GM18526 (cell line): ENCODE measurements around the gene UST.

Experiments
- POLR2A ChIP-seq: IDR thresholded peaks from 3 replicates; pipeline ENCODE4 v1.6.1; 2011; ENCODE audit not compliant: insufficient read length; ENCODE audit errors: extremely low read depth

Gene UST

DNA sequence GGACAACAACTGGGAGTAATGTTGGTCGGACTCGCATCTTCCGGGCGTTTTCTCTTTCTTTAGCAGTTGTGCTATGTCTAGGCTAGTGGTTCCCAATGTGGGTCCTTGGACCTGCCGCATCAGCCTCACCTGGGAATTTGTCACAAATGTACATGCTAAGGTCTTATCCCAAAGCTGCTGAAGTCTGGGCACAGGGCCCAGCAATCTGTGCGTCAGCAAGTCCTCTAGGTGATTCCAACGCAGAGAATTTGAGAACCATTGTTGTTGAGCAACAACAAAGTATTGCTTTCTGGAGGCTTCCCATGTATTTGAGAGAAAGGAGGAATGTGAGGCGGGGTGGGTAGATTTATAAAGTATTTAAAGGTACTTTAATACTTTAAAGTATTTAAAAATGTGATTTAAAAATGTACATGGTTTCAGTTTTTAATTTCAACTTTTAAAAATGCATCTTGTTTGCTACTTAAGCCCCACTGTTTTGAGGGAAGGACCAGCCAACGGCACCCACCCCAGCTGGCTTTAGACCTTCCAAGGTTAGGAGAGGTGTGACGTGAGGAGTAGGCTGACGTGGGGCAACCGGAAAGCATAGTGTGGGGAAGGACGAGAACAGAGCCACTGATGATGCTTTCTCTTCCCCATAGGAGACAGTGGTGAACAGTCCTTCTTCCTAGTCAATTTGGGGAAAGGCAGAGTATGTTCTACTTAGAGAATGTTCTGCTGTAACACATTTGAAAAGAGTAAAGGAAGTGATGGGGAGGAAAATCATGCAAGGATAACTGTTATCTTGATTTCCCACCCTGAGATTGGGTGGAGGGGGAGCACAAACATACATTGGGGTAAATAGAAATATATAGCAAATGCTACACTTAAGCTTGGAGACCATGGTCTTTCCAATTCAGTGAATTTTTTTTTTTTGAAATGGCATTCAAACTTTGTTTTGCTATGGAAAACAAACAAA is 4.3 kb downstream of the UST start:
- no peak for TF ChIP-seq POLR2A

DNA sequence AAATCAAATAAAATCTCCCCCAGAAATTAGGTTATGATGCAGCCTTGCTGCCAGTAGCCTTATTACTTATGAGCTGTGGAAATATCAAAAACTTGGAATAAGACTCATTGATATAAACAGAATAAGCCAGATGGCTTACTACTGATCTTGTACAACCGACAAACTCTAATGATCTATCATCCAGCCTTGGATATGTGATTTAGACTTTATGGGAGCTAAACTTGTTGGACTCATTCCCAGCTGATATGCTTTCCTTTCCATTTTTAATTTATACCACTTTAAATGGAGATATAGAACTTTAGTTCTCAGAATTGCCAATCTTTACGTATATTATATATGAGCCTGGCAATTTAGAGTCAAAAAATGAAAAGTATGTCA is 5.0 kb downstream of the UST start:
- TF ChIP-seq POLR2A: no peak

- no peak for TF ChIP-seq POLR2A
Measured at GRCh38 chr6:148757944-148758480, 11.2 kb downstream of the UST start.

DNA sequence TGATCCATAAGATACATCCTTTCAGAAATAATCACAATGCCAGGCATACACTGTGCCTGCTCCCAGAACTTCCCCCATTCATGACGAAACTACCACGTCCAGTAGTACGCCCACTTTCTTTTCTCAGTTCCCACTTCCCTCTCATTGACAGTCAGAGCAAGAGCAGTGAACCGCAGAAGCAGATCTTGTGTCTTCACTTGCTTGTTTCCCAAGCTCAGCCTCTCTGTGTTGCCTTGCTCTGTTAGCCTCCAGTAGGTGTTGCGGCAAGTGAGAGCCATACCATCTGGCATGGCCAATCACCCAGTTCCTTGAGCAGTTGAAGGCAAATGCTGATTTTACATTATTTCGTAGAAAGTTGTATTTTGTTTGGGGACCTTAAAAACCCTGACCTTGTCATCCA is 11.7 kb downstream of the UST start:
- no peak for TF ChIP-seq POLR2A

- no peak for TF ChIP-seq POLR2A
Measured at GRCh38 chr6:148760258-148760534, 13.4 kb downstream of the UST start.

DNA sequence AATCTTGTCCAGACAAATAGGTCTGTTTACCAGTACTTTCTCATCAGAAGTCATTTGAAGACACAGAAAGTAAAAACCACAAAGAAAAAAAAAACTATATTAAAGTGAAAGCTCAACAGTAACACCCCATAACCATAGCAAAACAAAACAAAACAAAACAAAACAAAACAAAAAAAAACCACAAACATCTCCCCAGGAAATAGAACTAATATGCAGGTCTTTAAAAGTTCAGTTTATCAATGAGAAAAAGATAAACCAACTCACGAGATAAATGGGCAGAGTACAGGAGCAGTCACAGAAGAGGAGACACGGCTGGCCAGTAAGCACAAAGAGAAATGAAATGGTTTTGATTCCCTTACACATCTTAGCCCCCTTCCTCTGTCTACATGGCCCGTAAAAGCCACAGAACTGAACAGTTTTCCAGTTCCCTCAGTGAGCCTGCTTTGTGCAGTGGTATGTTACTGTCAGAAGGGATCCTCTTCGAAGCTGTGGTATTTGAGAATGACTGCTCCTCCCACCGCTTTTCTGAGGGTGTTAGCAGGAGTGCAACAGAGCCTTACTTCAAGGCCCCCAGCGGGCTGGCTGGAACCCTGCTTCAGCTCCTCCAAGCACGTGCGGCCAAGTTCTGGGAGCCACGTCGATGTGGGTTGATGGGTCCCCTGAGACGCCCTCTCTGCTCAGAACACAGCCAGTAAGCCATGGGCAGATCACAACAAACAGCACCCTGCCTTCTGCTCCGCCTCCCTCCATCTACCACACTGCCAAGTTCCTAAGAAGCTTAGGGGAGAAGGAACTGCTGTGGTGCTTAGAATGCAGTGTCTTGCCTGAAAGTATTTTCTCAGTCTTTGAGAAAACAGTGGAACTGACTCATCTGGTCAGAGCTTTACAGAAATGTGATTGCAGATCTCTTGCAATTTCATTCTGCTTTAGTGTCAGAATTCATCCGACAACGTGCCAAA is 14.0 kb downstream of the UST start:
- TF ChIP-seq POLR2A: no peak

GRCh38 chr6:148761527-148762011 is 14.7 kb downstream of the UST start:
- TF ChIP-seq POLR2A: no peak

- no peak for TF ChIP-seq POLR2A
Measured at GRCh38 chr6:148762231-148762630, 15.4 kb downstream of the UST start.

DNA sequence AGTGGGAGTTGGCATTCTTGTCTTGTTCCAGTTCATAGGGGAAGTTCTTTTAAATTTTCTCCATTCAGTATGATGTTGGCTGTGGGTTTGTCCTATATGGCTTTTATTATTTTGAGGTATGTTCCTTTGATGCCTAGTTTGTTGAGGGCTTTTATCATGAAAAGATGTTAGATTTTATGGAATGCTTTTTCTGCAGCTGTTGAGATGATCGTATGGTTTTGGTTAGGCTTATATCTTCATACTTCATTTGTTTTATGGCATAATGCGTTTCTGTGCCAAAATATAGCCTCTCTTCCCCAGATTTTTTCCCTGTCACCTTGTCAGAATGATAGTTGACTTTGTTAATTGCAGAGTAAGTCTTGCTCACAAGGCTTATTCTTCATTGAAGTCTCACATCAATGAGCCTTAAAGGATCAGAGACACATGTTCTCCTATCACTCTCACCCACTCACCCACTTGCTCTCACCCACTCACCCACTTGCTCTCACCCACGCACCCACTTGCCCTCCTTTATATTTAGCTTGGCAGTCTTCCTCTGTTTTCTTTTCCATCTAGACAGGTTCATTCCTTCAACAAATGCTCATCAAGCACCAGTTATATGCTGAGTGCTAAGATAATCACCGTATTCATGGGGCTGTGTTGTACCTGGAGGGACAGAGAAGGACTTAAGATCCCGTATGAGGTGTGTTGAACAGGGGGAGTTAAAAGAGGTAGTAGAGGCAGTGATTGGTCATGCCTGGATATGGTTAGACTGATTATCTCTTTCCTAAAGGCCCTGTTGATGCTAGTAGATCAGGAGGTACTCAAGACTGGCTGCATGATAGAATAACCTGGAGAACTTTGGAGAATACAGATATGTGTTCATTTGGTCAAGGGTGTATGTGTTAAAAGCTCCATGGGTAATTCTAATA is 19.3 kb downstream of the UST start:
- no peak for TF ChIP-seq POLR2A

GRCh38 chr6:148768646-148769270 is 21.9 kb downstream of the UST start:
- TF ChIP-seq POLR2A: no peak

DNA sequence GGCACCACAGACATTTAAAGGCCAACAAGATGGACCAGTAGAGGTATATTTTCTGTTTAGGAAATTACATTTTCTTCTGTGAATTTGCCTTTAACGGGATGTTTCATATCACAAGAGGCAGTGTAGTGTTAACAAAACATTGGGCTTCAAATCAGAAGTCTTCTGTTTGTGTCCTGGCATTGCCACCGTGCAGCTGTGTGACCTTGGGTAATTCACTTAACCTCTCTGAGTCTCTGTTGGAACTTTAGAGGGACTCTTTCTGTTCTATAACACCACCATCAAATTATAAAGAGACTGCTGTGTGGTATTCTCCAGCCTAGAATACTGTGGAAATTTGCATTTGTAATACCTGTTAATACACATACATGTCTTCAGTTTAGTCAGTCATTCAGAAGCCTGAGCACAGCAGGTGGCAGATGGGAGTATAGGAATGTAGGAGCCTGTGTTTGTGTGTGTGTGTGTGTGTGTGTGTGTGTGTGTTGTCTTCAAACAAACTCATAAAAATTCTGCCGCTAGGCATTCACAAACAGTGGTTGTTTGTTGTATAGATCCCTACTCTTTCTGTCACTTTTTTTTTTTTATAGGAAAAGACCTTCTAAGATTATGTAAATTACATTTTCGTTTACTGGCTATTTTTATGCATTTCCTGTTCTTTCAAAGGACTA is 22.6 kb downstream of the UST start:
- no peak for TF ChIP-seq POLR2A

- TF ChIP-seq POLR2A: no peak
Measured at GRCh38 chr6:148770408-148771211, 23.8 kb downstream of the UST start.

- TF ChIP-seq POLR2A: no peak
Measured at GRCh38 chr6:148771212-148771601, 24.4 kb downstream of the UST start.
